H9 (cell line): ENCODE measurements around the gene MLIP. TPM values are rescaled to one million over a fixed set of nuclear protein-coding genes. Genes with fewer than 3 reads are reported as not detected.

Source experiments
- DNase-seq: peaks from one replicate; pipeline ENCODE4 v3.0.0-alpha.2; 2017
- H2AFZ ChIP-seq: one replicate; pipeline ENCODE4 v1.6.1; 2013; ENCODE audit warnings: mild to moderate bottlenecking, low read length, control low read depth, moderate library complexity
- H2AK5ac ChIP-seq: 2 replicates; pipeline ENCODE4 v1.6.1; 2013; ENCODE audit warnings: low read length, control low read depth, mixed read lengths; ENCODE audit not compliant: insufficient read length
- H2BK120ac ChIP-seq: one replicate; pipeline ENCODE4 v1.6.1; 2013; ENCODE audit warnings: low read depth, mild to moderate bottlenecking, low read length, control low read depth, inconsistent platforms; ENCODE audit not compliant: poor library complexity, severe bottlenecking
- H2BK12ac ChIP-seq: 2 replicates; pipeline ENCODE4 v1.6.1; 2013; ENCODE audit warnings: low read length, control low read depth, mixed read lengths, low read depth; ENCODE audit not compliant: insufficient read length
- H2BK15ac ChIP-seq: 2 replicates; pipeline ENCODE4 v1.6.1; 2013; ENCODE audit warnings: low read depth, low read length, control low read depth
- H2BK20ac ChIP-seq: one replicate; pipeline ENCODE4 v1.6.1; 2013; ENCODE audit warnings: low read depth, mild to moderate bottlenecking, low read length, control low read depth, inconsistent platforms; ENCODE audit not compliant: poor library complexity, severe bottlenecking
- H2BK5ac ChIP-seq: 2 replicates; pipeline ENCODE4 v1.6.1; 2013; ENCODE audit warnings: low read length, control low read depth, mixed read lengths; ENCODE audit not compliant: insufficient read length
- H3K14ac ChIP-seq: 2 replicates; pipeline ENCODE4 v1.6.1; 2013; ENCODE audit warnings: low read length, control low read depth; ENCODE audit not compliant: insufficient read depth
- H3K18ac ChIP-seq: 2 replicates; pipeline ENCODE4 v1.6.1; 2013; ENCODE audit warnings: low read depth, mild to moderate bottlenecking, mixed read lengths, low read length, control low read depth; ENCODE audit not compliant: insufficient read length
- H3K23ac ChIP-seq: 2 replicates; pipeline ENCODE4 v1.6.1; 2013; ENCODE audit warnings: low read length, control low read depth, mixed read lengths, low read depth; ENCODE audit not compliant: insufficient read length
- H3K23me2 ChIP-seq: 2 replicates; pipeline ENCODE4 v1.6.1; 2013; ENCODE audit warnings: low read depth, mild to moderate bottlenecking, mixed read lengths, low read length, control low read depth; ENCODE audit not compliant: insufficient read length, poor library complexity, severe bottlenecking
- H3K27ac ChIP-seq: 2 replicates; pipeline ENCODE4 v1.5.1; 2013; ENCODE audit warnings: low read length, control low read depth, mixed read lengths, low read depth; ENCODE audit not compliant: insufficient read length
- H3K27me3 ChIP-seq: 2 replicates; pipeline ENCODE4 v1.6.1; 2013; ENCODE audit warnings: low read length, control low read depth, inconsistent platforms; ENCODE audit not compliant: insufficient read depth
- H3K4ac ChIP-seq: 2 replicates; pipeline ENCODE4 v1.6.1; 2013; ENCODE audit warnings: low read depth, mild to moderate bottlenecking, control low read depth, inconsistent platforms, low read length, moderate library complexity
- H3K4me1 ChIP-seq: 2 replicates; pipeline ENCODE4 v1.6.1; 2013; ENCODE audit warnings: low read length, control low read depth, inconsistent platforms; ENCODE audit not compliant: insufficient read depth
- H3K4me2 ChIP-seq: 2 replicates; pipeline ENCODE4 v1.6.1; 2013; ENCODE audit warnings: low read length, control low read depth, mixed read lengths; ENCODE audit not compliant: insufficient read length, insufficient read depth
- H3K56ac ChIP-seq: 2 replicates; pipeline ENCODE4 v1.6.1; 2013; ENCODE audit warnings: low read depth, mild to moderate bottlenecking, mixed read lengths, low read length, control low read depth; ENCODE audit not compliant: insufficient read length
- H3K79me1 ChIP-seq: 2 replicates; pipeline ENCODE4 v1.6.1; 2013; ENCODE audit warnings: low read depth, mild to moderate bottlenecking, moderate library complexity, low read length, control low read depth, inconsistent platforms; ENCODE audit not compliant: insufficient read depth, poor library complexity, severe bottlenecking
- H3K79me2 ChIP-seq: 2 replicates; pipeline ENCODE4 v1.6.1; 2013; ENCODE audit warnings: low read length, control low read depth, inconsistent platforms; ENCODE audit not compliant: insufficient read depth
- H3K9ac ChIP-seq: 2 replicates; pipeline ENCODE4 v1.6.1; 2013; ENCODE audit warnings: low read length, control low read depth, mixed read lengths; ENCODE audit not compliant: insufficient read length; ENCODE audit errors: extremely low read depth
- H3K9me3 ChIP-seq: one replicate; pipeline ENCODE4 v1.6.1; 2013; ENCODE audit warnings: low read depth, low read length, inconsistent platforms; ENCODE audit not compliant: control insufficient read depth
- H3T11ph ChIP-seq: one replicate; pipeline ENCODE4 v1.6.1; 2013; ENCODE audit warnings: mild to moderate bottlenecking, low read length, control low read depth, inconsistent platforms
- H4K20me1 ChIP-seq: one replicate; pipeline ENCODE4 v1.6.1; 2013; ENCODE audit not compliant: control insufficient read depth, insufficient read length, insufficient read depth
- H4K5ac ChIP-seq: 2 replicates; pipeline ENCODE4 v1.6.1; 2013; ENCODE audit warnings: low read depth, mild to moderate bottlenecking, mixed read lengths, low read length, control low read depth; ENCODE audit not compliant: insufficient read length
- H4K8ac ChIP-seq: replicated peaks from 2 replicates; pipeline ENCODE4 v1.6.1; 2013; ENCODE audit warnings: low read length, control low read depth, mixed read lengths, low read depth; ENCODE audit not compliant: insufficient read length
- H4K91ac ChIP-seq: 2 replicates; pipeline ENCODE4 v1.6.1; 2013; ENCODE audit warnings: low read depth, mild to moderate bottlenecking, moderate library complexity, mixed read lengths, low read length, control low read depth; ENCODE audit not compliant: insufficient read length
- H3K27ac Mint-ChIP-seq, 3 experiments: 2 replicates in 2 of 3; 3 replicates in 1 of 3; pipeline ENCODE4 v1.8.0; 2020 to 2021; ENCODE audit warnings: mixed read lengths in 3 of 3, mild to moderate bottlenecking in 1 of 3, moderate library complexity in 1 of 3
- H3K27me3 Mint-ChIP-seq: 2 replicates; pipeline ENCODE4 v1.8.0; 2021; ENCODE audit warnings: low read depth, mild to moderate bottlenecking, moderate library complexity, mixed read lengths
- H3K36me3 Mint-ChIP-seq, 3 experiments: 2 replicates in 2 of 3; 3 replicates in 1 of 3; pipeline ENCODE4 v1.8.0; 2020 to 2021; ENCODE audit warnings: low read depth in 3 of 3, mixed read lengths in 3 of 3; ENCODE audit not compliant: insufficient read depth in 1 of 3
- H3K4me1 Mint-ChIP-seq, 2 experiments: 2 replicates each; pipeline ENCODE4 v1.8.0; 2020; ENCODE audit warnings: mixed read lengths in 2 of 2
- H3K4me3 Mint-ChIP-seq, 2 experiments: 2 replicates in 1 of 2; 3 replicates in 1 of 2; pipeline ENCODE4 v1.8.0; 2020 to 2021; ENCODE audit warnings: mild to moderate bottlenecking in 2 of 2, mixed read lengths in 2 of 2, moderate library complexity in 1 of 2
- H3K9me3 Mint-ChIP-seq, 2 experiments: 2 replicates in 1 of 2; 3 replicates in 1 of 2; pipeline ENCODE4 v1.8.0; 2020; ENCODE audit warnings: mild to moderate bottlenecking in 2 of 2, mixed read lengths in 2 of 2, moderate library complexity in 1 of 2
- CTCF ChIP-seq: fragments of 200-600 bp; sonication (generic); conservative IDR thresholded peaks from 3 replicates; pipeline ENCODE4 v1.8.0; 2021; ENCODE audit warnings: antibody characterized with exemption, mild to moderate bottlenecking
- WGBS: extraction: QIAGEN DNeasy Blood & Tissue Kit; methylation state at CpG from one replicate; pipeline ENCODE4 v1.1.7; 2013; ENCODE audit warnings: missing lambda C conversion rate, low lambda C conversion rate, mixed read lengths; ENCODE audit not compliant: insufficient read length; ENCODE audit errors: extremely low coverage; 5-methylcytosine and 5-hydroxymethylcytosine counted together
- total RNA-seq: library from RNA; stranded (reverse); gene quantifications from 2 replicates; pipeline ENCODE4 v1.2.1, GENCODE V29; 2021

Gene MLIP
- total RNA-seq, 1 experiment from 2014 or later: not detected

GRCh38 chr6:54133186-54133585 is 21.9 kb downstream of the MLIP start:
- H2BK12ac ChIP-seq: no peak overlapping the region
- no peak overlapping the region for H2BK20ac ChIP-seq
- H3K79me1 ChIP-seq: no peaks in the 10 kb centered on the region
- no peak overlapping the region for H3K4ac ChIP-seq
- no peak overlapping the region for H3K9ac ChIP-seq
- no peaks in the 10 kb centered on the region for H3K23me2 ChIP-seq
- no peak overlapping the region for H4K8ac ChIP-seq
- Mint-ChIP-seq H3K27ac (no peak overlapping the region), H3K36me3 (no peaks in the 10 kb centered on the region), H3K9me3 (no peaks in the 10 kb centered on the region), H3K27me3 (no peaks in the 10 kb centered on the region), H3K4me1 (no peaks in the 10 kb centered on the region), H3K4me3 (no peak overlapping the region)
- H3T11ph ChIP-seq: no peak overlapping the region
- H3K14ac ChIP-seq: no peak overlapping the region
- no peaks in the 10 kb centered on the region for H3K9me3 ChIP-seq
- H3K27ac ChIP-seq: no peak overlapping the region
- H3K56ac ChIP-seq: no peak overlapping the region
- H3K4me1 ChIP-seq: no peaks in the 10 kb centered on the region
- H3K79me2 ChIP-seq: no peaks in the 10 kb centered on the region
- H3K23ac ChIP-seq: no peak overlapping the region
- H3K4me2 ChIP-seq: no peak overlapping the region
- no peak overlapping the region for H2BK120ac ChIP-seq
- H2BK5ac ChIP-seq: no peak overlapping the region
- no peak overlapping the region for H2AK5ac ChIP-seq
- WGBS: no CpG with 5 or more reads among the region's 3 CpGs
- no peak overlapping the region for H4K5ac ChIP-seq
- H3K18ac ChIP-seq: no peak overlapping the region
- no peak overlapping the region for H4K91ac ChIP-seq
- TF ChIP-seq CTCF: no peak
- H2AFZ ChIP-seq: no peak overlapping the region
- no peaks in the 10 kb centered on the region for H4K20me1 ChIP-seq
- no peak for DNase-seq
- H3K27me3 ChIP-seq: no peaks in the 10 kb centered on the region
- H2BK15ac ChIP-seq: no peak overlapping the region
